HepG2 (cell line): Measurements from ENCODE around the gene PTGIS. TPM values are rescaled to one million over a fixed set of nuclear protein-coding genes. Genes with fewer than 3 reads are reported as not detected.
A peak's percentile ranks its signal among the peaks of the same experiment; 100 is the strongest.

Experiments used
- CEBPG ChIP-seq: IDR thresholded peaks from 2 replicates; pipeline ENCODE4 v1.6.1; 2016
- CERS6 ChIP-seq: sonication (generic); formaldehyde crosslinking; IDR thresholded peaks from 2 replicates; pipeline ENCODE4 v1.5.0; 2020; ENCODE audit warnings: missing genetic modification reagents
- CHD4 ChIP-seq: fragments of 200-600 bp; sonication (generic); IDR thresholded peaks from 2 replicates; pipeline ENCODE4 v1.7.0; 2017; ENCODE audit warnings: mild to moderate bottlenecking, low read length, borderline replicate concordance
- ETS1 ChIP-seq: sonication (generic); formaldehyde crosslinking; IDR thresholded peaks from 2 replicates; pipeline ENCODE4 v1.4.0; 2020; ENCODE audit warnings: missing genetic modification reagents
- HIVEP1 ChIP-seq: sonication (generic); formaldehyde crosslinking; IDR thresholded peaks from 2 replicates; pipeline ENCODE4 v1.4.0; 2020; ENCODE audit warnings: mild to moderate bottlenecking, missing genetic modification reagents
- HOXA3 ChIP-seq: sonication (generic); formaldehyde crosslinking; IDR thresholded peaks from 2 replicates; pipeline ENCODE4 v1.5.0; 2020; ENCODE audit warnings: missing genetic modification reagents
- KAT7 ChIP-seq: IDR thresholded peaks from 2 replicates; pipeline ENCODE4 v1.6.1; 2018; ENCODE audit warnings: borderline replicate concordance, missing compliant biosample characterization
- MED8 ChIP-seq: sonication (generic); formaldehyde crosslinking; IDR thresholded peaks from 2 replicates; pipeline ENCODE4 v1.8.1; 2023; ENCODE audit warnings: mild to moderate bottlenecking, missing genetic modification reagents; ENCODE audit not compliant: insufficient replicate concordance
- MTF2 ChIP-seq: sonication (generic); formaldehyde crosslinking; IDR thresholded peaks from 2 replicates; pipeline ENCODE4 v1.5.0; 2020; ENCODE audit warnings: missing genetic modification reagents, borderline replicate concordance
- NFKB2 ChIP-seq: sonication (generic); formaldehyde crosslinking; IDR thresholded peaks from 2 replicates; pipeline ENCODE4 v1.4.0; 2020; ENCODE audit warnings: missing genetic modification reagents, borderline replicate concordance
- RCOR2 ChIP-seq: IDR thresholded peaks from 2 replicates; pipeline ENCODE4 v1.6.1; 2016; ENCODE audit warnings: missing biosample characterization, missing genetic modification reagents
- SALL1 ChIP-seq: sonication (generic); formaldehyde crosslinking; IDR thresholded peaks from 2 replicates; pipeline ENCODE4 v1.8.0; 2022; ENCODE audit warnings: mild to moderate bottlenecking, missing genetic modification reagents
- SIN3A ChIP-seq: IDR thresholded peaks from 2 replicates; pipeline ENCODE4 v1.6.1; 2011; ENCODE audit warnings: low read depth, mild to moderate bottlenecking, control low read depth, low read length, borderline replicate concordance
- SIX4 ChIP-seq: sonication (generic); formaldehyde crosslinking; IDR thresholded peaks from 2 replicates; pipeline ENCODE4 v1.4.0; 2020; ENCODE audit warnings: missing genetic modification reagents
- TFAP4 ChIP-seq: sonication (generic); IDR thresholded peaks from 2 replicates; pipeline ENCODE4 v1.6.1; 2016; ENCODE audit warnings: low read depth, borderline replicate concordance
- XRCC5 ChIP-seq: fragments of 200-400 bp; formaldehyde crosslinking; optimal IDR thresholded peaks from 2 replicates; pipeline ENCODE3; 2017; ENCODE audit warnings: mild to moderate bottlenecking, low read length
- ZBTB7A ChIP-seq: sonication (generic); formaldehyde crosslinking; IDR thresholded peaks from 2 replicates; pipeline ENCODE4 v1.8.0; 2022; ENCODE audit warnings: mild to moderate bottlenecking, missing genetic modification reagents
- ZMYM4 ChIP-seq: sonication (generic); formaldehyde crosslinking; IDR thresholded peaks from 2 replicates; pipeline ENCODE4 v1.8.1; 2023; ENCODE audit warnings: mild to moderate bottlenecking, missing genetic modification reagents
- ZNF709 ChIP-seq: sonication (generic); formaldehyde crosslinking; IDR thresholded peaks from 2 replicates; pipeline ENCODE4 v1.5.0; 2020; ENCODE audit warnings: mild to moderate bottlenecking, missing genetic modification reagents
- polyA plus RNA-seq, 8 experiments: library from polyadenylated mRNA; depleted of rRNA in 3 of 8; stranded (reverse) in 7 of 8; unstranded in 1 of 8; fragments of >200 nt; fragmentation: Illumina TruSeq in 4 of 8; extraction: Trizol in 4 of 8; gene quantifications; 2 replicates each; pipeline versions ENCODE4 v1.2.1 to v1.2.3, GENCODE V29; 2011 to 2016; ENCODE audit warnings: low read depth in 4 of 8, missing spikeins in 1 of 8, mixed read lengths in 1 of 8; ENCODE audit not compliant: insufficient read depth in 1 of 8
- total RNA-seq, 5 experiments: library from RNA; depleted of rRNA; stranded (reverse); fragments of >200 nt; fragmentation: Illumina TruSeq; extraction: Trizol; gene quantifications; 2 replicates each; pipeline ENCODE4 v1.2.3, GENCODE V29; 2016; ENCODE audit warnings: low read depth in 1 of 5
- TF ChIP-seq, protein P1 (sequence below): sonication (generic); formaldehyde crosslinking; conservative IDR thresholded peaks from 2 replicates; pipeline ENCODE4 v1.4.0; 2020; ENCODE audit warnings: mild to moderate bottlenecking, missing genetic modification reagents, moderate library complexity
- TF ChIP-seq, protein P2 (sequence below): sonication (generic); formaldehyde crosslinking; IDR thresholded peaks from 2 replicates; pipeline ENCODE4 v1.4.0; 2020; ENCODE audit warnings: missing genetic modification reagents

Gene PTGIS
- total and polyA plus RNA-seq, 2 of the 13 experiments (the other 11 are each of a cell fraction or from before 2014, with no cell fraction given) = not detected

GRCh38 chr20:49540687-49541435 is 27.1 kb downstream of the PTGIS start (continued):
- TF ChIP-seq HOXA3 (CRISPR knock-in tag) (no peak), KAT7 (CRISPR knock-in tag) (no peak), CEBPG (CRISPR knock-in tag) (no peak), CERS6 (CRISPR knock-in tag) (no peak), CHD4 (no peak), SIN3A (no peak), XRCC5 (no peak), TFAP4 (no peak), MED8 (CRISPR knock-in tag) (no peak), ETS1 (CRISPR knock-in tag) (no peak), ZMYM4 (CRISPR knock-in tag) (no peak), SIX4 (CRISPR knock-in tag) (no peak), ZNF709 (CRISPR knock-in tag) (0 out of 2 replicates have a peak, but pooled peaks have one; percentile 23), SALL1 (no peak), HIVEP1 (no peak), ZBTB7A (CRISPR knock-in tag) (no peak), NFKB2 (CRISPR knock-in tag) (no peak), MTF2 (CRISPR knock-in tag) (peak; percentile 51; the same call in 1 of the 2 replicates), RCOR2 (no peak)
- TF ChIP-seq, protein P1, sequence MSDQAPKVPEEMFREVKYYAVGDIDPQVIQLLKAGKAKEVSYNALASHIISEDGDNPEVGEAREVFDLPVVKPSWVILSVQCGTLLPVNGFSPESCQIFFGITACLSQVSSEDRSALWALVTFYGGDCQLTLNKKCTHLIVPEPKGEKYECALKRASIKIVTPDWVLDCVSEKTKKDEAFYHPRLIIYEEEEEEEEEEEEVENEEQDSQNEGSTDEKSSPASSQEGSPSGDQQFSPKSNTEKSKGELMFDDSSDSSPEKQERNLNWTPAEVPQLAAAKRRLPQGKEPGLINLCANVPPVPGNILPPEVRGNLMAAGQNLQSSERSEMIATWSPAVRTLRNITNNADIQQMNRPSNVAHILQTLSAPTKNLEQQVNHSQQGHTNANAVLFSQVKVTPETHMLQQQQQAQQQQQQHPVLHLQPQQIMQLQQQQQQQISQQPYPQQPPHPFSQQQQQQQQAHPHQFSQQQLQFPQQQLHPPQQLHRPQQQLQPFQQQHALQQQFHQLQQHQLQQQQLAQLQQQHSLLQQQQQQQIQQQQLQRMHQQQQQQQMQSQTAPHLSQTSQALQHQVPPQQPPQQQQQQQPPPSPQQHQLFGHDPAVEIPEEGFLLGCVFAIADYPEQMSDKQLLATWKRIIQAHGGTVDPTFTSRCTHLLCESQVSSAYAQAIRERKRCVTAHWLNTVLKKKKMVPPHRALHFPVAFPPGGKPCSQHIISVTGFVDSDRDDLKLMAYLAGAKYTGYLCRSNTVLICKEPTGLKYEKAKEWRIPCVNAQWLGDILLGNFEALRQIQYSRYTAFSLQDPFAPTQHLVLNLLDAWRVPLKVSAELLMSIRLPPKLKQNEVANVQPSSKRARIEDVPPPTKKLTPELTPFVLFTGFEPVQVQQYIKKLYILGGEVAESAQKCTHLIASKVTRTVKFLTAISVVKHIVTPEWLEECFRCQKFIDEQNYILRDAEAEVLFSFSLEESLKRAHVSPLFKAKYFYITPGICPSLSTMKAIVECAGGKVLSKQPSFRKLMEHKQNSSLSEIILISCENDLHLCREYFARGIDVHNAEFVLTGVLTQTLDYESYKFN = no peak
- TF ChIP-seq, protein P2, sequence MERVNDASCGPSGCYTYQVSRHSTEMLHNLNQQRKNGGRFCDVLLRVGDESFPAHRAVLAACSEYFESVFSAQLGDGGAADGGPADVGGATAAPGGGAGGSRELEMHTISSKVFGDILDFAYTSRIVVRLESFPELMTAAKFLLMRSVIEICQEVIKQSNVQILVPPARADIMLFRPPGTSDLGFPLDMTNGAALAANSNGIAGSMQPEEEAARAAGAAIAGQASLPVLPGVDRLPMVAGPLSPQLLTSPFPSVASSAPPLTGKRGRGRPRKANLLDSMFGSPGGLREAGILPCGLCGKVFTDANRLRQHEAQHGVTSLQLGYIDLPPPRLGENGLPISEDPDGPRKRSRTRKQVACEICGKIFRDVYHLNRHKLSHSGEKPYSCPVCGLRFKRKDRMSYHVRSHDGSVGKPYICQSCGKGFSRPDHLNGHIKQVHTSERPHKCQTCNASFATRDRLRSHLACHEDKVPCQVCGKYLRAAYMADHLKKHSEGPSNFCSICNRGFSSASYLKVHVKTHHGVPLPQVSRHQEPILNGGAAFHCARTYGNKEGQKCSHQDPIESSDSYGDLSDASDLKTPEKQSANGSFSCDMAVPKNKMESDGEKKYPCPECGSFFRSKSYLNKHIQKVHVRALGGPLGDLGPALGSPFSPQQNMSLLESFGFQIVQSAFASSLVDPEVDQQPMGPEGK (CRISPR knock-in tag) = no peak
